NB4 (cell line): ENCODE results near the gene STK36.

Source experiments
- MYC ChIP-seq: IDR thresholded peaks from 2 replicates; pipeline ENCODE4 v1.6.1; 2011; ENCODE audit warnings: low read depth, low read length
- POLR2A ChIP-seq: IDR thresholded peaks from 2 replicates; pipeline ENCODE4 v1.6.1; 2011; ENCODE audit warnings: mild to moderate bottlenecking; ENCODE audit not compliant: insufficient read length; ENCODE audit errors: extremely low read depth
- TF ChIP-seq, protein P1 (sequence below): IDR thresholded peaks from one replicate; pipeline ENCODE4 v1.5.1; 2012; ENCODE audit warnings: low read depth, low read length
- TF ChIP-seq, protein P2 (sequence below): IDR thresholded peaks from 2 replicates; pipeline ENCODE4 v1.6.1; 2011; ENCODE audit warnings: low read depth, low read length

DNA sequence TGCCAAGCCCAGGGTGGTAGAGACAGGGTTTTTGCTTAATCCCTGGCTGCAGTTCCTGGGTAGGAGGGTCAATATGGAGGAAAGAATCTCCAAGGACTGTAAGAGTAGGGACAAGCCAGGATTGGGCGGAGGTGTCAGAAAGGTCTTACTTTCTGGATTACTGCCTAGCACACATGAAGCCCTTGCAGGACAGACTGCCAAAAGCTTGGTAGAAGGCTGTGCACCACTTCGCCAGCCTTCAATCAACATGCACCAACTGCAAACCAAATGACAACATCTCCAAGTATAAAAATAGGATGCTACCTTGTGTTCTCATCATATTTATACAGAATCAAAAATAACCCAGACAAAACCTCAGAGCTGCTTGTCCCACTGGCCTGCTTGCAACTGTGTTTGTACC is 16.1 kb upstream of the STK36 start:
- TF ChIP-seq POLR2A (no peak), MYC (no peak)
- TF ChIP-seq, protein P1, sequence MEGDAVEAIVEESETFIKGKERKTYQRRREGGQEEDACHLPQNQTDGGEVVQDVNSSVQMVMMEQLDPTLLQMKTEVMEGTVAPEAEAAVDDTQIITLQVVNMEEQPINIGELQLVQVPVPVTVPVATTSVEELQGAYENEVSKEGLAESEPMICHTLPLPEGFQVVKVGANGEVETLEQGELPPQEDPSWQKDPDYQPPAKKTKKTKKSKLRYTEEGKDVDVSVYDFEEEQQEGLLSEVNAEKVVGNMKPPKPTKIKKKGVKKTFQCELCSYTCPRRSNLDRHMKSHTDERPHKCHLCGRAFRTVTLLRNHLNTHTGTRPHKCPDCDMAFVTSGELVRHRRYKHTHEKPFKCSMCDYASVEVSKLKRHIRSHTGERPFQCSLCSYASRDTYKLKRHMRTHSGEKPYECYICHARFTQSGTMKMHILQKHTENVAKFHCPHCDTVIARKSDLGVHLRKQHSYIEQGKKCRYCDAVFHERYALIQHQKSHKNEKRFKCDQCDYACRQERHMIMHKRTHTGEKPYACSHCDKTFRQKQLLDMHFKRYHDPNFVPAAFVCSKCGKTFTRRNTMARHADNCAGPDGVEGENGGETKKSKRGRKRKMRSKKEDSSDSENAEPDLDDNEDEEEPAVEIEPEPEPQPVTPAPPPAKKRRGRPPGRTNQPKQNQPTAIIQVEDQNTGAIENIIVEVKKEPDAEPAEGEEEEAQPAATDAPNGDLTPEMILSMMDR = no peak
- TF ChIP-seq, protein P2, sequence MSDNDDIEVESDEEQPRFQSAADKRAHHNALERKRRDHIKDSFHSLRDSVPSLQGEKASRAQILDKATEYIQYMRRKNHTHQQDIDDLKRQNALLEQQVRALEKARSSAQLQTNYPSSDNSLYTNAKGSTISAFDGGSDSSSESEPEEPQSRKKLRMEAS = no peak
